Measurements from ENCODE around the gene PRMT1.

DNA sequence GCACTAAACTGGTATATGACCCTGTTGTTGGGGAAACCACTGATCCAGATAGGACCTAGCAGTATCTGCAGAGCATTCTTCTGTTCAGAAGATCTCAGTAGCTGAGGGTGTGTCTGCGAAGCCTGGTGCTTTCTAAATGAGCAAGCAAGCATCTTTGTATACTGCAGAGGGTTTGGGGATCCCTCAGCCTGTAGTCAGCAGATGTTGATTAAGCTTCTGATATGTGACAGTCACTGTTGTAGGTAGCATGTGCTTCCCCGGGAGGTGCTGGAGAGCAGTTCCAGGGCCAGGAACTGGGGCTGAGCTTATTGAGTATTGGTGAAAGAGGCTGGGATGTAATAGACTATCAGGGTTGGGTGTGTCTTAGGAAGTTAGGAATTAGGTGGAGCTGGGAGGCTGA is 33.6 kb upstream of the PRMT1 start:
- TF ChIP-seq, protein P1, sequence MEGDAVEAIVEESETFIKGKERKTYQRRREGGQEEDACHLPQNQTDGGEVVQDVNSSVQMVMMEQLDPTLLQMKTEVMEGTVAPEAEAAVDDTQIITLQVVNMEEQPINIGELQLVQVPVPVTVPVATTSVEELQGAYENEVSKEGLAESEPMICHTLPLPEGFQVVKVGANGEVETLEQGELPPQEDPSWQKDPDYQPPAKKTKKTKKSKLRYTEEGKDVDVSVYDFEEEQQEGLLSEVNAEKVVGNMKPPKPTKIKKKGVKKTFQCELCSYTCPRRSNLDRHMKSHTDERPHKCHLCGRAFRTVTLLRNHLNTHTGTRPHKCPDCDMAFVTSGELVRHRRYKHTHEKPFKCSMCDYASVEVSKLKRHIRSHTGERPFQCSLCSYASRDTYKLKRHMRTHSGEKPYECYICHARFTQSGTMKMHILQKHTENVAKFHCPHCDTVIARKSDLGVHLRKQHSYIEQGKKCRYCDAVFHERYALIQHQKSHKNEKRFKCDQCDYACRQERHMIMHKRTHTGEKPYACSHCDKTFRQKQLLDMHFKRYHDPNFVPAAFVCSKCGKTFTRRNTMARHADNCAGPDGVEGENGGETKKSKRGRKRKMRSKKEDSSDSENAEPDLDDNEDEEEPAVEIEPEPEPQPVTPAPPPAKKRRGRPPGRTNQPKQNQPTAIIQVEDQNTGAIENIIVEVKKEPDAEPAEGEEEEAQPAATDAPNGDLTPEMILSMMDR (IDR thresholded peaks at IDR 0.05) = no peak
- TF ChIP-seq EP300 (IDR thresholded peaks at IDR 0.05; ENCODE audit: low read depth) = no peak

Measured in transverse colon (tissue), 3 donors.